DOHH2 (cell line): Measurements from ENCODE around the gene GUCY1A1.

Experiments used
- H3F3A ChIP-seq: fragments of 200-600 bp; sonication (generic), shearing (Covaris generic); 2 replicates; pipeline ENCODE4 v1.6.0; 2016; ENCODE audit warnings: antibody characterized with exemption, mild to moderate bottlenecking; ENCODE audit not compliant: control insufficient read depth, insufficient read depth
- H3K27ac ChIP-seq: fragments of 200-600 bp; sonication (generic); 2 replicates; pipeline ENCODE4 v1.5.1; 2014; ENCODE audit warnings: low read depth, mild to moderate bottlenecking, low read length, moderate library complexity
- H3K27me3 ChIP-seq: fragments of 200-600 bp; sonication (generic); 2 replicates; pipeline ENCODE4 v1.6.1; 2014; ENCODE audit warnings: mild to moderate bottlenecking, low read length, mixed read lengths; ENCODE audit not compliant: control insufficient read depth
- H3K36me3 ChIP-seq: fragments of 200-600 bp; sonication (generic); 2 replicates; pipeline ENCODE4 v1.6.1; 2014; ENCODE audit warnings: mild to moderate bottlenecking, low read length, moderate library complexity, mixed read lengths; ENCODE audit not compliant: control insufficient read depth
- H3K4me1 ChIP-seq: fragments of 200-600 bp; sonication (generic); 2 replicates; pipeline ENCODE4 v1.6.1; 2014; ENCODE audit warnings: mild to moderate bottlenecking, low read length, mixed read lengths; ENCODE audit not compliant: control insufficient read depth
- H3K4me2 ChIP-seq: fragments of 200-600 bp; sonication (generic); 2 replicates; pipeline ENCODE4 v1.6.0; 2014; ENCODE audit warnings: mild to moderate bottlenecking, low read length, moderate library complexity
- H3K4me3 ChIP-seq: fragments of 200-600 bp; sonication (generic); 2 replicates; pipeline ENCODE4 v1.5.1; 2014; ENCODE audit warnings: mild to moderate bottlenecking, low read length, mixed read lengths
- H3K79me2 ChIP-seq: fragments of 200-600 bp; sonication (generic); 2 replicates; pipeline ENCODE4 v1.6.1; 2014; ENCODE audit warnings: mild to moderate bottlenecking, low read length, mixed read lengths; ENCODE audit not compliant: control insufficient read depth
- H3K9me2 ChIP-seq: fragments of 200-600 bp; sonication (generic); replicated peaks from 2 replicates; pipeline ENCODE4 v1.6.1; 2014; ENCODE audit warnings: mild to moderate bottlenecking, low read length, mixed read lengths; ENCODE audit not compliant: control insufficient read depth
- H3K9me3 ChIP-seq: fragments of 200-600 bp; sonication (generic); 2 replicates; pipeline ENCODE4 v1.6.1; 2014; ENCODE audit warnings: antibody characterized with exemption, low read length, mixed read lengths; ENCODE audit not compliant: control insufficient read depth, insufficient read depth
- H4K20me1 ChIP-seq: fragments of 200-600 bp; sonication (generic); 2 replicates; pipeline ENCODE4 v1.6.0; 2014; ENCODE audit warnings: low read depth, mild to moderate bottlenecking, antibody characterized with exemption, low read length, moderate library complexity; ENCODE audit not compliant: control insufficient read depth, insufficient read depth
- EZH2phosphoT487 ChIP-seq: fragments of 200-600 bp; sonication (generic); IDR thresholded peaks from 2 replicates; pipeline ENCODE4 v1.6.1; 2017; ENCODE audit warnings: borderline replicate concordance, mild to moderate bottlenecking, antibody characterized with exemption, low read length, moderate library complexity, mixed read lengths
- TF ChIP-seq, protein P1 (sequence below): fragments of 200-600 bp; sonication (generic); IDR thresholded peaks from one replicate; pipeline ENCODE4 v1.5.1; 2014; ENCODE audit warnings: antibody characterized with exemption, mild to moderate bottlenecking, low read depth, low read length; ENCODE audit not compliant: poor library complexity, severe bottlenecking

Gene GUCY1A1

DNA sequence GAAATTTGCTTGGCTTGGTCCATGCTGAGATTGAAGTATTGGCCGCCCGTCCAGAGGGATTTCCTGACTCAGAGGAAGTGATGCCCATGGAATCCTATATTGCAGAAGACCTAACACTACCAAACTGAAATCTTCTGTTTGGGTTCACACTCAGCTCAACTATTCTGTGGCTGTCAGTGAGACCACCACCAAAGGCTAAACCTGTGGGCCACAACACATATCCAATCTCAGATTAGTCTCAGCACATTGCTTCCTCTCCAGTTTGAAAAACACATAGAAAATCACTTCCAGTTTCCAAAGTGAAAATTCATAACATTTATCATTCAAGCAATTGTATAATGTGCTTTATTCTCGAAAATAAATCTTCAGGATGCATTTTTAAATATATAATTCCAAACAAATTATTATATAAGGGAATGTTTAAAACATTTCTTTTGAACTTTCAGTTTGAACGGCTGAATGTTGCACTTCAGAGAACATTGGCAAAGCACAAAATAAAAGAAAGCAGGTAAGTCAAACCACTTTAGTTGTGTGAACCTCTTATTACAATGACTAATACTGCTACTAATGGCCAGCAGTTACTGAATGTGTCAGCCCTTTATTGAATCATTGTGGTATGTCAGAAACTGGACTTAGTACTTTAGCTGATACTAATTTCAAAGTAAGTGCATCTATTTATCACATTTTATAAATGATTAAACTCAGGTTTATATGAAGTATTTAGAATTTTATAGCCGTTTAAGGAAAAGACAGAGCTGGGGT, 37.0 kb downstream of the GUCY1A1 start:
- Histone ChIP-seq H3K27ac (no peak overlapping the region), H3K79me2 (no peaks in the 10 kb centered on the region), H3F3A (no peaks in the 10 kb centered on the region), H3K9me2 (no peaks in the 10 kb centered on the region), H3K4me3 (no peak overlapping the region), H4K20me1 (no peaks in the 10 kb centered on the region), H3K4me2 (no peak overlapping the region), H3K9me3 (no peaks in the 10 kb centered on the region), H3K4me1 (no peaks in the 10 kb centered on the region), H3K36me3 (no peaks in the 10 kb centered on the region), H3K27me3 (no peaks in the 10 kb centered on the region)
- TF ChIP-seq, protein P1, sequence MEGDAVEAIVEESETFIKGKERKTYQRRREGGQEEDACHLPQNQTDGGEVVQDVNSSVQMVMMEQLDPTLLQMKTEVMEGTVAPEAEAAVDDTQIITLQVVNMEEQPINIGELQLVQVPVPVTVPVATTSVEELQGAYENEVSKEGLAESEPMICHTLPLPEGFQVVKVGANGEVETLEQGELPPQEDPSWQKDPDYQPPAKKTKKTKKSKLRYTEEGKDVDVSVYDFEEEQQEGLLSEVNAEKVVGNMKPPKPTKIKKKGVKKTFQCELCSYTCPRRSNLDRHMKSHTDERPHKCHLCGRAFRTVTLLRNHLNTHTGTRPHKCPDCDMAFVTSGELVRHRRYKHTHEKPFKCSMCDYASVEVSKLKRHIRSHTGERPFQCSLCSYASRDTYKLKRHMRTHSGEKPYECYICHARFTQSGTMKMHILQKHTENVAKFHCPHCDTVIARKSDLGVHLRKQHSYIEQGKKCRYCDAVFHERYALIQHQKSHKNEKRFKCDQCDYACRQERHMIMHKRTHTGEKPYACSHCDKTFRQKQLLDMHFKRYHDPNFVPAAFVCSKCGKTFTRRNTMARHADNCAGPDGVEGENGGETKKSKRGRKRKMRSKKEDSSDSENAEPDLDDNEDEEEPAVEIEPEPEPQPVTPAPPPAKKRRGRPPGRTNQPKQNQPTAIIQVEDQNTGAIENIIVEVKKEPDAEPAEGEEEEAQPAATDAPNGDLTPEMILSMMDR, result no peak
- no peak for TF ChIP-seq EZH2phosphoT487

DNA sequence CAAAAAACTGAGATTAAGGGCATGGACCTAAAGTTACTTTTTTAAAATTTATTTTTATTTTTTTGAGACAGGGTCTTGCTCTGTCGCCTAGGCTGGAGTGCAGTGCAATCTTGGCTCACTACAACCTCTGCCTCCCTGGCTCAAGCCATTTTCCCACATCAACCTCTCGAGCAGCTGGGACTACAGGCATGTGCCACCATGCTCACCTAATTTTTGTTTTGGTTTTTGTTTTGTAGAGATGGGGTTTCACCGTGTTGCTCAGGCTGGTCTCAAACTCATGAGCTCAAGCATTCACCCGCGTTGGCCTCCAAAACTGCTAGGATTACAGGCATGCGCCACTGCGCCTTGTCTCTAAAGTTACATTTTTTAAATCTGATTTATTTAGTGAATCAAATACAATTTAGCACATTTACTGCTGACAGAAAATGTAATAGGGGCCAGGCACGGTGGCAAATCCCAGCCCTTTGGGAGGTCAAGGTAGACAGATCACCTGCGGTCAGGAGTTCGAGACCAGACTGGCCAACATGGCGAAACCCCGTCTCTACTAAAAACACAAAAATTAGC, 38.3 kb downstream of the GUCY1A1 start:
- H3K36me3 ChIP-seq, result no peaks in the 10 kb centered on the region
- no peaks in the 10 kb centered on the region for H3F3A ChIP-seq
- no peak overlapping the region for H3K27ac ChIP-seq
- H3K9me3 ChIP-seq, result no peaks in the 10 kb centered on the region
- H3K4me3 ChIP-seq, result no peak overlapping the region
- no peaks in the 10 kb centered on the region for H3K4me1 ChIP-seq
- no peaks in the 10 kb centered on the region for H3K27me3 ChIP-seq
- no peaks in the 10 kb centered on the region for H3K9me2 ChIP-seq
- H4K20me1 ChIP-seq, result no peaks in the 10 kb centered on the region
- H3K79me2 ChIP-seq, result no peaks in the 10 kb centered on the region
- no peak for TF ChIP-seq EZH2phosphoT487
- TF ChIP-seq, protein P1, result no peak
- no peak overlapping the region for H3K4me2 ChIP-seq

DNA sequence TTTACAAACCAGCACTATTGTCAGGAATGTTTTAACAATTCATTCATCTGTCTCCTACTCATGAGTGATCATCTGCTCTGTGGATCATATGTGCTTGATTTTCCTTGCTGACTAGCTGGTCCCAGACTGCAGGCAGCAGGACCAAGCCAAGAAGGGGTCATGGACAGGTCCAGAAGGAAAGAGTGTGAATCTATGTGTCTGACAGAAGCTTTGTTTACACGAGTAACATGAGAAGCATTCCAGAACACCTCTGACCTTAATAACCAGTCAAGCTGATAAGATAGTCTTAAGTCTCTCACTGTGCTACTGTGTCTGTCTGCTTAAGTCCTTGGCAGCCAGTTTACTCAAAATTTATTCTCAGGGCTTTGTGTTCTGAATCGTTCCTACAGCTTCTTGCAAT, 39.0 kb downstream of the GUCY1A1 start:
- TF ChIP-seq, protein P1, result no peak
- no peak for TF ChIP-seq EZH2phosphoT487
- Histone ChIP-seq H3K4me2 (no peak overlapping the region), H3K79me2 (no peaks in the 10 kb centered on the region), H3F3A (no peaks in the 10 kb centered on the region), H3K27ac (no peak overlapping the region), H3K9me3 (no peaks in the 10 kb centered on the region), H3K36me3 (no peaks in the 10 kb centered on the region), H3K4me3 (no peak overlapping the region), H3K27me3 (no peaks in the 10 kb centered on the region), H3K9me2 (no peaks in the 10 kb centered on the region), H4K20me1 (no peaks in the 10 kb centered on the region), H3K4me1 (no peaks in the 10 kb centered on the region)
